Measurements from ENCODE around the gene STAT4. TPM values are rescaled to one million over a fixed set of nuclear protein-coding genes. Genes with fewer than 3 reads are reported as not detected.
"Not testable (repeated sequence)": the region's sequence is repeated elsewhere in the genome, so short reads cannot be mapped to it uniquely, and the experiment has no call there.

STAT4 gene
- total RNA-seq, 1 experiment from 2014 or later = 0.71 TPM

- Histone ChIP-seq H3K4me3 (ENCODE audit: low read depth, low read length, poor library complexity, severe bottlenecking) (no peak overlapping the region), H3K27me3 (replicated peaks; ENCODE audit: insufficient read depth, low read depth, low read length, poor library complexity) (no peaks in the 10 kb centered on the region), H3K9me3 (ENCODE audit: low read depth, low read length, poor library complexity, severe bottlenecking) (no peaks in the 10 kb centered on the region), H3K27ac (ENCODE audit: low read depth, low read length, poor library complexity, severe bottlenecking) (no peak overlapping the region), H3K4me1 (ENCODE audit: insufficient read depth, low read length, poor library complexity, severe bottlenecking) (no peaks in the 10 kb centered on the region), H3K36me3 (ENCODE audit: insufficient read depth, low read length, poor library complexity, severe bottlenecking) (peaks cover 70% of the 10 kb centered on the region)
- TF ChIP-seq, protein P1, sequence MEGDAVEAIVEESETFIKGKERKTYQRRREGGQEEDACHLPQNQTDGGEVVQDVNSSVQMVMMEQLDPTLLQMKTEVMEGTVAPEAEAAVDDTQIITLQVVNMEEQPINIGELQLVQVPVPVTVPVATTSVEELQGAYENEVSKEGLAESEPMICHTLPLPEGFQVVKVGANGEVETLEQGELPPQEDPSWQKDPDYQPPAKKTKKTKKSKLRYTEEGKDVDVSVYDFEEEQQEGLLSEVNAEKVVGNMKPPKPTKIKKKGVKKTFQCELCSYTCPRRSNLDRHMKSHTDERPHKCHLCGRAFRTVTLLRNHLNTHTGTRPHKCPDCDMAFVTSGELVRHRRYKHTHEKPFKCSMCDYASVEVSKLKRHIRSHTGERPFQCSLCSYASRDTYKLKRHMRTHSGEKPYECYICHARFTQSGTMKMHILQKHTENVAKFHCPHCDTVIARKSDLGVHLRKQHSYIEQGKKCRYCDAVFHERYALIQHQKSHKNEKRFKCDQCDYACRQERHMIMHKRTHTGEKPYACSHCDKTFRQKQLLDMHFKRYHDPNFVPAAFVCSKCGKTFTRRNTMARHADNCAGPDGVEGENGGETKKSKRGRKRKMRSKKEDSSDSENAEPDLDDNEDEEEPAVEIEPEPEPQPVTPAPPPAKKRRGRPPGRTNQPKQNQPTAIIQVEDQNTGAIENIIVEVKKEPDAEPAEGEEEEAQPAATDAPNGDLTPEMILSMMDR (conservative IDR thresholded peaks at IDR 0.05; ENCODE audit: low read depth, low read length) = no peak
- TF ChIP-seq EZH2 (IDR thresholded peaks at IDR 0.05; ENCODE audit: borderline replicate concordance, low read depth, low read length, poor library complexity, severe bottlenecking) = no peak
- intact Hi-C loops (cut with micrococcal nuclease; ENCODE audit: unreplicated experiment) = loop anchor here (2.0 kb wide), 1 partner anchor 34 kb away; no protein-coding TSS in a partner anchor
- DNase-seq (ENCODE audit: low spot score) = no peak
- ChIA-PET POLR2A (ENCODE audit: low non-redundant PET) (no interaction called here), CTCF (no interaction called here)
- BruUV-seq (replicated peaks) = no TSS peak
These were observed 153.8 kb downstream of the STAT4 start for GRCh38 chr2:190996947-190997346.

DNA sequence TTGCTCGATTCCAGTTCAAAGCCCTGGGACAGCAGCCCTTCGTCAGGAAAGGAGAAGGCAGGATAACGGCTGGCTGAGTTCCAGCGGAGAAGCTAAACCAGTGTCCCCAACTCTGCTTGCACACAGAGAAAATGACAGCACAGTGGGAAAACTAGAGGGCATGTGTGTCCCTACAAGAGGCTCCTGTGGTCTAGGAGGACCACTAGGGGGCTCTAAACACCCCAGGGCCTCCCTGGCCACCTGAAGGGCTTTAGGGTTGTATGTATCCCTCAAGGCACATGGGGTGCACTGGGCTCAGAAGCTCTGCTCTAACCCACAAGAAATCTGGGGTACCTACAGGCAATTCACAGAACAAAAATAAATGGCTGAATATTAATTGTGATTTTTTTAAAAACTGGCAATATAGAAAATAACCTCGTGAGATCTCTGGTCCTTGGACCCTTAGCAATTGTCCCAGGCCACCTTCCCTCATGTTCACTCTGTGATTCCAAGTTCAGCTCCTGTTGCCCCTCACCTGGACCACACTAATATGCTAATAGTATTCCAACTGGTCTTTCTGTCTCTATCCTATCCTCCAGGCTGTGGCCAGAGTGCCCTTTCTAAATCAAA lies 154.4 kb downstream of the STAT4 start:
- peak; percentile 67 for DNase-seq (ENCODE audit: low spot score)
- H3K9me3 ChIP-seq (ENCODE audit: low read depth, low read length, poor library complexity, severe bottlenecking) = no peaks in the 10 kb centered on the region
- no peak for TF ChIP-seq EZH2 (IDR thresholded peaks at IDR 0.05; ENCODE audit: borderline replicate concordance, low read depth, low read length, poor library complexity, severe bottlenecking)
- TF ChIP-seq, protein P1 (conservative IDR thresholded peaks at IDR 0.05; ENCODE audit: low read depth, low read length) = peak; percentile 77
- POLR2A ChIA-PET (ENCODE audit: low non-redundant PET) = interaction anchor here (0.6 kb wide), 1 partner anchor 353 kb away, joined by 4 read pairs; no protein-coding TSS in a partner anchor
- intact Hi-C loops (cut with micrococcal nuclease; ENCODE audit: unreplicated experiment) = loop anchor here (2.0 kb wide), 1 partner anchor 34 kb away; no protein-coding TSS in a partner anchor
- H3K27ac ChIP-seq (ENCODE audit: low read depth, low read length, poor library complexity, severe bottlenecking) = no peak overlapping the region
- no peak overlapping the region for H3K4me3 ChIP-seq (ENCODE audit: low read depth, low read length, poor library complexity, severe bottlenecking)
- peaks cover 70% of the 10 kb centered on the region for H3K36me3 ChIP-seq (ENCODE audit: insufficient read depth, low read length, poor library complexity, severe bottlenecking)
- CTCF ChIA-PET = no interaction called here
- no TSS peak for BruUV-seq (replicated peaks)
- H3K4me1 ChIP-seq (ENCODE audit: insufficient read depth, low read length, poor library complexity, severe bottlenecking) = no peaks in the 10 kb centered on the region
- H3K27me3 ChIP-seq (replicated peaks; ENCODE audit: insufficient read depth, low read depth, low read length, poor library complexity) = no peaks in the 10 kb centered on the region

GRCh38 chr2:190995315-190995714 lies 155.5 kb downstream of the STAT4 start:
- peaks cover 75% of the 10 kb centered on the region for H3K36me3 ChIP-seq (ENCODE audit: insufficient read depth, low read length, poor library complexity, severe bottlenecking)
- H3K9me3 ChIP-seq (ENCODE audit: low read depth, low read length, poor library complexity, severe bottlenecking); intact Hi-C loops (cut with micrococcal nuclease; ENCODE audit: unreplicated experiment); H3K27me3 ChIP-seq (replicated peaks; ENCODE audit: insufficient read depth, low read depth, low read length, poor library complexity); H3K4me3 ChIP-seq (ENCODE audit: low read depth, low read length, poor library complexity, severe bottlenecking); BruUV-seq (replicated peaks); H3K4me1 ChIP-seq (ENCODE audit: insufficient read depth, low read length, poor library complexity, severe bottlenecking); POLR2A ChIA-PET (ENCODE audit: low non-redundant PET); DNase-seq (ENCODE audit: low spot score); H3K27ac ChIP-seq (ENCODE audit: low read depth, low read length, poor library complexity, severe bottlenecking): not testable (repeated sequence)
- CTCF ChIA-PET = interaction anchor here (0.7 kb wide), 1 partner anchor 58 kb away, joined by 4 read pairs; no protein-coding TSS in a partner anchor

GRCh38 chr2:190994148-190994547 lies 156.6 kb downstream of the STAT4 start:
- no peak for DNase-seq (ENCODE audit: low spot score)
- H3K4me1 ChIP-seq (ENCODE audit: insufficient read depth, low read length, poor library complexity, severe bottlenecking) = no peaks in the 10 kb centered on the region
- no peak overlapping the region for H3K27ac ChIP-seq (ENCODE audit: low read depth, low read length, poor library complexity, severe bottlenecking)
- ChIA-PET POLR2A (ENCODE audit: low non-redundant PET) (no interaction called here), CTCF (no interaction called here)
- H3K27me3 ChIP-seq (replicated peaks; ENCODE audit: insufficient read depth, low read depth, low read length, poor library complexity) = no peaks in the 10 kb centered on the region
- intact Hi-C loops (cut with micrococcal nuclease; ENCODE audit: unreplicated experiment) = no loop called here
- H3K9me3 ChIP-seq (ENCODE audit: low read depth, low read length, poor library complexity, severe bottlenecking) = no peaks in the 10 kb centered on the region
- BruUV-seq (replicated peaks) = no TSS peak
- TF ChIP-seq, protein P1 (conservative IDR thresholded peaks at IDR 0.05; ENCODE audit: low read depth, low read length) = no peak
- TF ChIP-seq EZH2 (IDR thresholded peaks at IDR 0.05; ENCODE audit: borderline replicate concordance, low read depth, low read length, poor library complexity, severe bottlenecking) = no peak
- no peak overlapping the region for H3K4me3 ChIP-seq (ENCODE audit: low read depth, low read length, poor library complexity, severe bottlenecking)
- peaks cover 73% of the 10 kb centered on the region for H3K36me3 ChIP-seq (ENCODE audit: insufficient read depth, low read length, poor library complexity, severe bottlenecking)

Data from A673 (cell line).